H1 (cell line): ENCODE results near the gene LAPTM4A. TPM values are rescaled to one million over a fixed set of nuclear protein-coding genes. Genes with fewer than 3 reads are reported as not detected.

Experiments
- CTCF ChIA-PET: fragments of 300-600 bp; sonication (Branson Sonifier 250); formaldehyde crosslinking; loops from one replicate; lab custom pipeline; 2021; ENCODE audit not compliant: partially characterized antibody; lab: Charles Lee
- POLR2A ChIA-PET: fragments of 300-600 bp; sonication (Branson Sonifier 250); formaldehyde crosslinking; loops from one replicate; lab custom pipeline; 2021; ENCODE audit warnings: inconsistent platforms; ENCODE audit not compliant: partially characterized antibody; lab: Charles Lee
- DNase-seq, 2 experiments: peaks; one replicate each; pipeline versions ENCODE4 v3.0.0 to v3.0.0-alpha.2; 2010 to 2022; ENCODE audit warnings: low spot score in 2 of 2, low read depth in 1 of 2, mixed read lengths in 1 of 2
- FAIRE-seq: peaks from 2 replicates; lab custom pipeline; 2011; peaks lifted over from hg19 to GRCh38; lab: Jason Lieb, UNC
- H2AFZ ChIP-seq: 2 replicates; pipeline ENCODE4 v1.8.1; 2012; ENCODE audit warnings: low read length, inconsistent platforms
- H2AK5ac ChIP-seq: 2 replicates; pipeline ENCODE4 v1.6.1; 2013; ENCODE audit warnings: low read depth, low read length
- H2BK120ac ChIP-seq: replicated peaks from 2 replicates; pipeline ENCODE3; 2013; ENCODE audit warnings: low read depth, low read length, inconsistent platforms
- H2BK12ac ChIP-seq: 2 replicates; pipeline ENCODE4 v1.6.1; 2013; ENCODE audit warnings: low read depth, low read length
- H2BK15ac ChIP-seq: 2 replicates; pipeline ENCODE4 v1.6.1; 2013; ENCODE audit warnings: low read length
- H2BK20ac ChIP-seq: 2 replicates; pipeline ENCODE4 v1.6.1; 2013; ENCODE audit warnings: low read length
- H2BK5ac ChIP-seq: 2 replicates; pipeline ENCODE4 v1.6.1; 2013; ENCODE audit warnings: low read depth, low read length
- H3K14ac ChIP-seq: 2 replicates; pipeline ENCODE4 v1.6.1; 2013; ENCODE audit warnings: inconsistent platforms; ENCODE audit not compliant: insufficient read length
- H3K18ac ChIP-seq: 2 replicates; pipeline ENCODE4 v1.6.1; 2013; ENCODE audit warnings: low read length; ENCODE audit errors: extremely low read depth
- H3K23ac ChIP-seq: 2 replicates; pipeline ENCODE4 v1.6.1; 2013; ENCODE audit warnings: inconsistent platforms; ENCODE audit not compliant: insufficient read length
- H3K23me2 ChIP-seq: 2 replicates; pipeline ENCODE4 v1.6.1; 2013; ENCODE audit warnings: low read depth, low read length
- H3K27ac ChIP-seq: 2 replicates; pipeline ENCODE4 v1.6.1; 2011; ENCODE audit warnings: low read depth, low read length, inconsistent platforms
- H3K27me3 ChIP-seq, 4 experiments: replicated peaks in 1 of 4; 1 replicate in 1 of 4; 2 replicates in 3 of 4; pipeline versions ENCODE4 v1.6.1 to v1.8.1; 2011 to 2013; ENCODE audit warnings: low read length in 3 of 4, mild to moderate bottlenecking in 3 of 4, inconsistent platforms in 2 of 4, mixed read lengths in 2 of 4, moderate library complexity in 1 of 4; ENCODE audit not compliant: control insufficient read depth in 3 of 4, insufficient read depth in 3 of 4; ENCODE audit errors: extremely low read depth in 1 of 4
- H3K36me3 ChIP-seq, 4 experiments: 2 replicates each; pipeline versions ENCODE4 v1.6.1 to v1.8.1; 2011 to 2013; ENCODE audit warnings: mild to moderate bottlenecking in 4 of 4, low read length in 3 of 4, moderate library complexity in 2 of 4, control low read depth in 1 of 4, inconsistent platforms in 1 of 4; ENCODE audit not compliant: insufficient read depth in 4 of 4, control insufficient read depth in 2 of 4
- H3K4ac ChIP-seq: replicated peaks from 2 replicates; pipeline ENCODE3; 2013; ENCODE audit warnings: low read length, low read depth, mixed read lengths, inconsistent platforms; ENCODE audit not compliant: insufficient read length
- H3K4me1 ChIP-seq, 4 experiments: replicated peaks in 1 of 4; 1 replicate in 1 of 4; 2 replicates in 3 of 4; pipeline versions ENCODE4 v1.6.1 to v1.8.1; 2011 to 2013; ENCODE audit warnings: low read length in 3 of 4, inconsistent platforms in 2 of 4, mixed read lengths in 1 of 4; ENCODE audit not compliant: insufficient read depth in 4 of 4, control insufficient read depth in 3 of 4
- H3K4me2 ChIP-seq, 2 experiments: 2 replicates each; pipeline versions ENCODE4 v1.6.1 to v1.8.1; 2011 to 2013; ENCODE audit warnings: low read depth in 2 of 2, low read length in 2 of 2, control low read depth in 1 of 2, inconsistent platforms in 1 of 2, mild to moderate bottlenecking in 1 of 2; ENCODE audit not compliant: insufficient read depth in 1 of 2
- H3K4me3 ChIP-seq, 4 experiments: fragments of 200-600, 300-600 bp in 1 of 4; sonication (generic), shearing (Covaris generic), sonication (Bioruptor Twin) in 1 of 4; 2 replicates each; pipeline versions ENCODE4 v1.5.1 to v1.8.1; 2011 to 2016; ENCODE audit warnings: low read length in 4 of 4, low read depth in 3 of 4, control low read depth in 2 of 4, inconsistent platforms in 2 of 4, mild to moderate bottlenecking in 2 of 4, mixed read lengths in 1 of 4, moderate library complexity in 1 of 4; ENCODE audit not compliant: insufficient read depth in 2 of 4; ENCODE audit errors: extremely low read depth in 1 of 4
- H3K56ac ChIP-seq: replicated peaks from 2 replicates; pipeline ENCODE3; 2013; ENCODE audit warnings: low read depth, mild to moderate bottlenecking, mixed read lengths, low read length, inconsistent platforms; ENCODE audit not compliant: insufficient read length
- H3K79me1 ChIP-seq: 2 replicates; pipeline ENCODE4 v1.6.1; 2013; ENCODE audit warnings: low read depth, low read length, control low read depth
- H3K79me2 ChIP-seq, 2 experiments: 2 replicates each; pipeline versions ENCODE4 v1.6.1 to v1.8.1; 2012 to 2013; ENCODE audit warnings: low read length in 2 of 2, mild to moderate bottlenecking in 2 of 2, inconsistent platforms in 1 of 2; ENCODE audit not compliant: insufficient read depth in 2 of 2, control insufficient read depth in 1 of 2
- H3K9ac ChIP-seq, 4 experiments: replicated peaks in 1 of 4; 1 replicate in 1 of 4; 2 replicates in 3 of 4; pipeline versions ENCODE4 v1.6.1 to v1.8.1; 2011 to 2013; ENCODE audit warnings: low read depth in 3 of 4, low read length in 3 of 4, control low read depth in 2 of 4, mild to moderate bottlenecking in 2 of 4, moderate library complexity in 2 of 4, inconsistent platforms in 1 of 4; ENCODE audit errors: extremely low read depth in 1 of 4
- H3K9me3 ChIP-seq, 2 experiments: 2 replicates each; pipeline versions ENCODE4 v1.6.1 to v1.8.1; 2012 to 2013; ENCODE audit warnings: mild to moderate bottlenecking in 2 of 2, moderate library complexity in 2 of 2, control low read depth in 1 of 2, inconsistent platforms in 1 of 2, low read depth in 1 of 2, low read length in 1 of 2, mixed read lengths in 1 of 2; ENCODE audit not compliant: insufficient read depth in 2 of 2
- H4K20me1 ChIP-seq, 2 experiments: replicated peaks in 1 of 2; 2 replicates each; pipeline versions ENCODE3 to v1.8.1; 2011 to 2013; ENCODE audit warnings: inconsistent platforms in 2 of 2, low read length in 2 of 2, mild to moderate bottlenecking in 1 of 2; ENCODE audit not compliant: insufficient read depth in 2 of 2, control insufficient read depth in 1 of 2
- H4K5ac ChIP-seq: 2 replicates; pipeline ENCODE4 v1.6.1; 2013; ENCODE audit warnings: low read length, low read depth, mixed read lengths, inconsistent platforms; ENCODE audit not compliant: insufficient read length
- H4K8ac ChIP-seq: 2 replicates; pipeline ENCODE4 v1.8.0; 2013; ENCODE audit warnings: mild to moderate bottlenecking, moderate library complexity, low read length, inconsistent platforms; ENCODE audit not compliant: insufficient read depth; ENCODE audit errors: extremely low read depth
- H4K91ac ChIP-seq: replicated peaks from 2 replicates; pipeline ENCODE3; 2013; ENCODE audit warnings: low read length, mixed read lengths, inconsistent platforms; ENCODE audit not compliant: insufficient read length
- EP300 ChIP-seq, 2 experiments: IDR thresholded peaks; 1 replicate in 1 of 2; 2 replicates in 1 of 2; pipeline ENCODE4 v1.6.1; 2011 to 2012; ENCODE audit warnings: low read depth in 2 of 2, low read length in 2 of 2, mild to moderate bottlenecking in 2 of 2, borderline replicate concordance in 1 of 2, inconsistent platforms in 1 of 2, moderate library complexity in 1 of 2
- EZH2 ChIP-seq: fragments of 200-600 bp; sonication (generic); IDR thresholded peaks from 2 replicates; pipeline ENCODE4 v1.7.1; 2012; ENCODE audit warnings: low read depth, mild to moderate bottlenecking, moderate library complexity, low read length, inconsistent platforms; ENCODE audit not compliant: severe bottlenecking
- FOSL1 ChIP-seq: IDR thresholded peaks from 2 replicates; pipeline ENCODE4 v1.6.1; 2011; ENCODE audit warnings: mild to moderate bottlenecking, low read depth, low read length, moderate library complexity; ENCODE audit not compliant: insufficient read depth
- HDAC2 ChIP-seq, 2 experiments: fragments of 300-600 bp in 1 of 2; sonication (generic) in 1 of 2; IDR thresholded peaks; 2 replicates each; pipeline ENCODE4 v1.6.1; 2011 to 2012; ENCODE audit warnings: low read depth in 2 of 2, low read length in 2 of 2, mild to moderate bottlenecking in 2 of 2, moderate library complexity in 2 of 2, borderline replicate concordance in 1 of 2, inconsistent platforms in 1 of 2
- JUND ChIP-seq: IDR thresholded peaks from 2 replicates; pipeline ENCODE4 v1.6.1; 2011; ENCODE audit warnings: mild to moderate bottlenecking, improper control_type of control experiment, low read length
- NANOG ChIP-seq: IDR thresholded peaks from 2 replicates; pipeline ENCODE4 v1.6.1; 2011; ENCODE audit warnings: low read length, low read depth, mild to moderate bottlenecking, inconsistent platforms; ENCODE audit not compliant: insufficient read depth, poor library complexity, severe bottlenecking
- POLR2AphosphoS5 ChIP-seq: IDR thresholded peaks from 2 replicates; pipeline ENCODE4 v1.6.1; 2011; ENCODE audit warnings: low read depth, low read length
- RNF2 ChIP-seq: fragments of 200-900, 300-1000 bp; sonication (generic); IDR thresholded peaks from 2 replicates; pipeline ENCODE4 v1.7.1; 2016; ENCODE audit warnings: borderline replicate concordance, low read depth, mild to moderate bottlenecking, antibody characterized with exemption, low read length; ENCODE audit not compliant: poor library complexity, severe bottlenecking; ENCODE audit errors: missing control alignments
- SRF ChIP-seq: IDR thresholded peaks from 2 replicates; pipeline ENCODE4 v1.6.1; 2011; ENCODE audit warnings: mild to moderate bottlenecking, low read depth, low read length, moderate library complexity
- TAF7 ChIP-seq: optimal IDR thresholded peaks from 2 replicates; pipeline ENCODE3; 2011; ENCODE audit warnings: low read depth, mild to moderate bottlenecking, inconsistent platforms, low read length, moderate library complexity, borderline replicate concordance
- YY1 ChIP-seq: IDR thresholded peaks from 2 replicates; pipeline ENCODE4 v1.6.1; 2011; ENCODE audit warnings: low read depth, mild to moderate bottlenecking, low read length
- WGBS, 2 experiments: shearing (Covaris generic) in 1 of 2; methylation state at CpG; one replicate each; pipeline versions ENCODE4 v1.1.6 to v1.1.7; 2013 to 2015; ENCODE audit warnings: low lambda C conversion rate in 2 of 2, mixed read lengths in 2 of 2, inconsistent platforms in 1 of 2, low coverage in 1 of 2, missing lambda C conversion rate in 1 of 2; ENCODE audit not compliant: insufficient replicate concordance in 2 of 2, insufficient coverage in 1 of 2, insufficient read length in 1 of 2; ENCODE audit errors: extremely low coverage in 1 of 2, missing lambda C conversion rate in 1 of 2; 5-methylcytosine and 5-hydroxymethylcytosine counted together
- polyA plus RNA-seq, 7 experiments: library from polyadenylated mRNA; depleted of rRNA in 3 of 7; stranded (reverse) in 5 of 7; unstranded in 2 of 7; fragments of >200 nt in 5 of 7; fragments of 200-250 nt in 2 of 7; gene quantifications; 1 replicate in 5 of 7; 2 replicates in 1 of 7; 4 replicates in 1 of 7; pipeline versions ENCODE4 v1.2.1 to v1.2.3, GENCODE V29; 2011 to 2013; ENCODE audit warnings: missing spikeins in 2 of 7, mixed read lengths in 2 of 7
- total RNA-seq: library from RNA; stranded (reverse); fragmentation: NEBNext Ultra II Directional; extraction: Animal tissue kit (Norgen Biotek cat#: 25700); gene quantifications from 2 replicates; pipeline ENCODE4 v1.2.1, GENCODE V29; 2021

The LAPTM4A gene
- total and polyA plus RNA-seq, 2 of the 8 experiments (the other 6 are each of a cell fraction or from before 2014, with no cell fraction given): 193 to 419 TPM

DNA sequence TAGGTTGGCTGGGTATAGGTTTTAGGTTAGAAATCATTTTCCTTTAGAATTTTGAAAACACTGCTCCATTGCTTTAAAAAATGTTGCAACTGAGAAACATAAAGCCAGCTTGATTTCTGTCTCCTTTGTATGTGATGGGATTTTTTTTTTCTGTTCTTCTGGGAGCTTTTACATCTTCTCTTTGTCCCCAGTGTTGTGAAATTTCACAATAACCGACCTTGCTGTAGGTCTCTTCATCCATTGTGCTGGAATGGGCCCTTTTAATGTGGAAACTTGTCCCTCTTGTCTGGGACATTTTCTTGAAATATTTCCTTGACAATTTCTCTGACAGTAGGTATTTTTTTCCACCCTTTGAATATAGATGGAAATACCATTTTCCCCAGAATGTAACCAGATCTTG is 44.0 kb upstream of the LAPTM4A start:
- Histone ChIP-seq H2BK120ac (no peak overlapping the region), H3K27ac (no peak overlapping the region), H3K79me1 (no peaks in the 10 kb centered on the region), H2BK15ac (no peak overlapping the region), H3K14ac (no peak overlapping the region), H2AK5ac (no peak overlapping the region), H3K4ac (no peak overlapping the region), H3K79me2 (no peaks in the 10 kb centered on the region), H3K36me3 (no peaks in the 10 kb centered on the region), H2BK5ac (no peak overlapping the region), H3K9me3 (no peaks in the 10 kb centered on the region), H3K27me3 (no peaks in the 10 kb centered on the region; a peak in 1 of 7 replicates), H3K9ac (no peak overlapping the region), H3K4me2 (no peak overlapping the region), H3K23me2 (no peaks in the 10 kb centered on the region), H4K20me1 (no peaks in the 10 kb centered on the region), H3K4me3 (no peak overlapping the region), H2BK12ac (no peak overlapping the region)
- ChIA-PET POLR2A (interaction anchor here (0.9 to 2.2 kb wide), 3 partner anchors 25 to 128 kb away, joined by 3 to 8 read pairs (median 4); no protein-coding TSS in a partner anchor), CTCF (interaction anchor here (0.6 to 7.7 kb wide), 22 partner anchors 10 to 196 kb away, joined by 3 to 125 read pairs (median 4); partner anchors contain the start of genes LAPTM4A and MATN3)
- FAIRE-seq: no peak
- no peak for DNase-seq
- TF ChIP-seq YY1 (no peak), EZH2 (no peak), FOSL1 (no peak), TAF7 (no peak), EP300 (IDR thresholded peaks at IDR 0.05; ENCODE audit: borderline replicate concordance in 1 of 2, low read depth in 2 of 2, low read length in 2 of 2) (no peak), SRF (no peak), HDAC2 (IDR thresholded peaks at IDR 0.05; ENCODE audit: borderline replicate concordance in 1 of 2, low read depth in 2 of 2, low read length in 2 of 2) (no peak), NANOG (no peak), JUND (no peak), RNF2 (no peak), POLR2AphosphoS5 (no peak)
- TF ChIP-seq, all 59 proteins: peak for 0
- Histone ChIP-seq H4K8ac (no peak overlapping the region), H4K5ac (no peak overlapping the region), H3K4me1 (peaks cover 3 to 10% (median 5%) of the 10 kb centered on the region in 4 experiments; a peak in 6 of 7 replicates), H3K18ac (no peak overlapping the region), H3K23ac (no peak overlapping the region), H2BK20ac (no peak overlapping the region), H3K56ac (no peak overlapping the region), H4K91ac (no peak overlapping the region), H2AFZ (no peak overlapping the region)
- WGBS, 2 experiments: 84% methylated on average over 1 of the region's 1 CpG; no CpG with 5 or more reads in 1 of the 2 experiments
